ENCODE measurements around the gene PADI3. TPM values are rescaled to one million over a fixed set of nuclear protein-coding genes. Genes with fewer than 3 reads are reported as not detected.
"Not testable (repeated sequence)": the region's sequence is repeated elsewhere in the genome, so short reads cannot be mapped to it uniquely, and the experiment has no call there.

PADI3 gene
- polyA plus RNA-seq, 3 donors, result 0.06 to 0.25 TPM; not detected in 1

DNA sequence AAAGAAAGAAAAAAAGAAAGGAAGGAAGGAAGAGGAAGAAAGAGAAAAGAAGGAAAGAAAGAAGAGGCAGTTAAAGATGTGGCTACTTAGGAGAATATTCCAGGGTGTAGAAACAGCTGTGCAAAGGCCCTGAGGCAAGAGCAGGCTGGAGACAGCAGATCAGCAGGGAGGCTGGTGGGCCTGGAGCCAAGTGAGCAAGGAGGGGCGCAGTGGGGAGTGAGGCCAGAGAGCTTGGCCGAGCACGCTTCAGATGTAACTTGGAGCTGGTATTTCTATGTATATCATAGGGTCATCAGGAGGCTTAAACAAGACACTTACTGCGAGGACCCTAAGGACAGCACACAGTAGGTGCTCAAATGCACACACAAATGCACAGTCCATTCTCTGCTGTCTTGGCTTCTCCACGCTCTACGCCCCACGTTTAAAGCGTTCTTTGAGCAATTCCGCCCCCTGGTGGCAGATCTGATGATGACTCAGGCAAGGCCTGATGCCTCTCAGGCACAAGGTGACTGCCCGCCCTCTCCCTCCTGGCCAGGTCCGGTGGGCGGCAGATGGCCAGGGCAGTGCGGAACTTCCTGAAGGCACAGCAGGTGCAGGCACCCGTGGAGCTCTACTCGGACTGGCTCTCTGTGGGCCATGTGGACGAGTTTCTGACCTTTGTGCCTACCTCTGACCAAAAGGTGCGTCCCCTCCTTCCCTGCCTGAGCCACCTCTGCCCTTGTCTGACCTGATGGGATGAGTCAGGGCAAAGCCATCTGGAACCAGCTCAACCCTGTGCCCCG is 11.9 kb upstream of the PADI3 start:
- peak in 2 of 3 donors; percentile 67 to 72 for DNase-seq (ENCODE audit: low read depth in 3 of 3, low spot score in 2 of 3)

DNA sequence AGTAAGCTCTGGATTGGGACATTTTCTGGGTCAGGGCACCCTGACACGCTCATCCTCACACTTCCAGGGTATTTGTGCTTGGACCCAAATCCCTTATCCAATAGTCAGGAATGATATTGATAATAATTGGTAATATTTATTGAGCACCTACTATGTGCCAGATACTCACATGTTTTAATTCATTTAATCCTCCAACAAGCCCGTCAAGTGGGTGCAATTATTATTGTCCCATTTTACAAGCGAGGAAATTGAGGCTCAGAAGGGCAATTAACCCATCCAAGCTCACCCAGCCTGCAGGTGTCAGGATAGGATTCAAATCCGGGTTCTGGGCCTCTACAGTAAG is 11.4 kb upstream of the PADI3 start:
- DNase-seq (ENCODE audit: low read depth in 3 of 3, low spot score in 2 of 3), result no peak

DNA sequence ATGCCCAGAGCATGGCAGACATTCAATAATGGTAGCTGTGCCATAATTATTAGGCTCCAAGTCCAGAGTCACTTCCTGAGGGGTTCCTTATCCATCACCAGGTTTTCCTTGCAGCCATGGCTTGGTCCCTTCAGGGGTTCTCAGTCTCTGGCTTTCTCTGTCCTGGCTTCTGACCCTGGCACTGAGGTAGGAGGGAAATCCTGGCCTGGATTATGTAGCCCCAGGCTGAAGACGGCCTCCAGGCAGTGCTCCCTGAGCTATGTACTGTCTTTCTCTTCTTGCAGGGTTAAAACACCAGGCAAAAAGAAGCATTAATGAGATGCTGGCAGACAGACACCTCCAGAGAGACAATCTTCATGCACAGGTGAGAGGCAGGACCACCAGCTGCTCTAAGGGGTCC is 9.5 kb upstream of the PADI3 start:
- peak; percentile 56 to 81 (median 61) for DNase-seq (ENCODE audit: low read depth in 3 of 3, low spot score in 2 of 3)

DNA sequence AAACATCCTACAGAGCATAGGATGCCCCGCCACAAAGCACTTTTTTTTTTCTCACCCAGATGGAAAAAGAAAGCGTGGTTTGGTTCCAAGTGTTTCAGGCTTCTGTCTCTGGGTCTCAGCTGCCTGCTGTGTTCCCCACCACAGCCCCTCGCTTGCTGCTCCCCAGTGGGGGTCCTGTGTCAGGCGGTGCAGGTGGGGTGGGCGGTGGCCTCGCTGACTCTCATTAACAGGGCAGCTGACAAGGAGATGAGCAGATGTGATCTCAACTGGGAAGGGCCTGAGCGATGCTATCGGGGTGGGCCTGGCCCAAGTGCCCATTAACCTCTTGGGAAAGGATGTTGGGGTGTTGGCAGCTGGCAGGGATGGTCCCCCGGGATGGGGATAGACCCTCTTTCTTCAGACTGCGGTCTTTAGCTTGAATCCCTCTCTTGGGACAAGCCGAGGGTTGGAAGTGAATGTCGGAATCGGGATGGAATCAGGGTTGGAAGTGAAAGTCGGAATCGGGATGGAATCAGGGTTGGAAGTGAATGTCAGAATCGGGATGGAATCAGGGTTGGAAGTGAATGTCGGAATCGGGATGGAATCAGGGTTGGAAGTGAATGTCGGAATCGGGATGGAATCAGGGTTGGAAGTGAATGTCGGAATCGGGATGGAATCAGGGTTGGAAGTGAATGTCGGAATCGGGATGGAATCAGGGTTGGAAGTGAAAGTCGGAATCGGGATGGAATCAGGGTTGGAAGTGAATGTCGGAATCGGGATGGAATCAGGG is 7.7 kb upstream of the PADI3 start:
- not testable (repeated sequence) for DNase-seq (ENCODE audit: low read depth in 3 of 3, low spot score in 2 of 3)

DNA sequence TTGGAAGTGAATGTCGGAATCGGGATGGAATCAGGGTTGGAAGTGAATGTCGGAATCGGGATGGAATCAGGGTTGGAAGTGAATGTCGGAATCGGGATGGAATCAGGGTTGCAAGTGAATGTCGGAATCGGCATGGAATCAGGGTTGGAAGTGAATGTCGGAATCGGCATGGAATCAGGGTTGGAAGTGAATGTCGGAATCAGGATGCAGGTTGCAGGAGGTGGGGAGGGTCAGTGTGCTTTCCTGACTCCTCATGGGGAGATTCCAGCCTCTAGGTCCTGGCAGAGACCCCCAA is 7.2 kb upstream of the PADI3 start:
- DNase-seq (ENCODE audit: low read depth in 3 of 3, low spot score in 2 of 3), result not testable (repeated sequence)

DNA sequence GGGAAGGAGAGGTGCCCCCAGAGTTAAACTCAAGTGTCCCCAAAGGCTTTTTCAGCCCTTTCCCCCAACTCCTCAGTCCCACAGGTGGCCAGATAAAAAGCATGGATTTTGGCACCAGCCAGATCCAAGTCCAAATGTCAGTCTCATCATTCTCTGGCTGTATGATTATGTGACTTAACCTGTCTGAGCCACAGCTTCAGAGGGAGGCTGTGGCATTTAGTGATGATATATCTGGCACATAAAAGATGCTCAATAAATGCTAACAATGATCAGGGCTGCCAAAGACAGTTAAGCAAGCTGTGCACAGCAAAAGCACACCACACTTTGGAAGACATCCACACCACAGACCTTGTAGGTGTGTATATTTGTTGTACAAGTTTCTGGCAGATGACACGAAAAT is 5.6 kb upstream of the PADI3 start:
- no peak for DNase-seq (ENCODE audit: low read depth in 3 of 3, low spot score in 2 of 3)

DNA sequence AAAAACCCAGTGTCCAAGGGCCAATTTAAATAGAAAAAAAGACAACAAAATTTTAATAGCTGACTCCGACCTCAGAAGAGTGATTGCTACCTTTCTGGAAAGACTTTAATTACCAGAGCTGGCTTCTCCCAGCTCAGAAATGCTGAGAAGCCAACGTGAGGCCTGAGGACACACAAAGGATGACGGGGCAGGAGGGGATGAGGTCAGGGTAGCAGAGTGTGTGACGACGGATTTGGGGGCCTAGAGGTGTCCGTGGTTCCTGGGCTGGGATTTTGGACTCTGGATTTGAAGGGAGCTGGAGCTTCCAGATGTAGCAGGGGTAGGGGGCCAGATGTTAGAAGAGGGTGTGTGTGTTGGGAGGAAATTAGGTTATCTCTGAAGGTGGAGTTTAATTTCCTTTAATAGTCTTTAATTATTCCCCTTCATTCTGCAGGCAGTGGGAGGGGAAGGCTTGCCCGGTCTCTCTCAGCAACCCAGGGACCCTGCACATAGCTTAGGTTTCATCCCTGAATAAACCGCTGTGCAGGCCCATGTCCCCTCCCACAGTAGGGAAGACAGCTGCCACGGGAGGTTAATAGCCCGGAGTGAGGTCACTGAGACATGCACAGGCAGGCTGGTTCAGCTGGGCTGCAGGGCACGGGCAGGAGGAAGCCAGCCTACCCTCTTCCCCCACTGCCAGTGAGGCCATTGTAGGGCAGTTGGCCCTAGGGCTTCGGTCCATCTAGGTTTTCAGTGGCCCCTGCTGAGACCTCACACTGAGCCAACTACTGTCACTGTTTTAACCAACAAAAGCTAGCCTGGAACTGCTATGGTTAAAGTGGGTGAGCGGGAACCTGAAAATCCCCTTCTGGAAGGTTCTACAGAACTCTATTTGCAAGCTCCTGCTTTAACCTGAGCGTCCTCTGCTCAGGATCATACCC is 3.8 kb upstream of the PADI3 start:
- peak in 1 of 3 donors; percentile 56 for DNase-seq (ENCODE audit: low read depth in 3 of 3, low spot score in 2 of 3)

DNA sequence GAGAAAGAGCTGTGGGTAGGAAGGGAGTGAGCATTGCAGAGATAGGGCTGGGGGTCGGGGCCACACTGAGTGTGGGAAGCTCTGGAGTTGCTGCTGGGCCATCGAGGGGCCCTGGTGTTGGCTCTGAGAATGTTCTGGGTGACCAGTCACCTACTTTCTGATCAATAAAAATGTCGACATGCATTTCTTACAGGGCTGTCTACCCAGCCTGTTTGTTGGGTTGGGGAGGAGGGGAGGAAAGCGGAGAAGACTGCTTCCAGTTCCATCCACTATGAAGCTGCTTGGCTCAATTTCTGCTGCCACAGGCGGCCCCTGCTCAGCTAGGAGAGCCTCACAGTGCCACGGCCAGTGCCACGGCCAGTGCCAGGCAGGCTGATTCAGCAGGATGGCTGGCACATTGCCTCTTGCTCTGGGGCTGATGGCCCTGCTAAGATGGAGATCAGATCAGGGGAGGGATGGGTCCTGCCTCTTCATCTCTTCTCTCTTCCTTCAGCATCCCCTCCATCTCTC is 3.0 kb upstream of the PADI3 start:
- no peak for DNase-seq (ENCODE audit: low read depth in 3 of 3, low spot score in 2 of 3)

DNA sequence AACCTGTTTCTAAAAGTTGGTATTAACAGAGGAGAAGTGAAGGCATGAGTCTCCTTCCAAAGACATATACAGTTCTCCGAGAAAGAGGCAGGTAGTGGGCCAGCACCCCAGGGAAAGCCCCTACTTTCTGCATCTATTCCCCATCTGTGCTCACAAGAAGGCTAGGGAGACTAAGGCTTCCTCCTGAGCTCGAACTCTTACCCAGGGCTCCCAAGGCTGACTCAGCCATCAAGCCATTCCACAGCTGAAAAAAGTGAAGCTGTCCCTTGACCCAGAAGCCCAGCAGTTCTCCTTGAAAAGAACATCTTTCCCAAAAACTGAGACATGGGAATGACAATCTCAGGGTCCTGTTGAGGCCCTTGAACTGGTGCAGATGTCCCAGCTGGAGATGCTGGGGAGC is 1.9 kb upstream of the PADI3 start:
- DNase-seq (ENCODE audit: low read depth in 3 of 3, low spot score in 2 of 3), result no peak

DNA sequence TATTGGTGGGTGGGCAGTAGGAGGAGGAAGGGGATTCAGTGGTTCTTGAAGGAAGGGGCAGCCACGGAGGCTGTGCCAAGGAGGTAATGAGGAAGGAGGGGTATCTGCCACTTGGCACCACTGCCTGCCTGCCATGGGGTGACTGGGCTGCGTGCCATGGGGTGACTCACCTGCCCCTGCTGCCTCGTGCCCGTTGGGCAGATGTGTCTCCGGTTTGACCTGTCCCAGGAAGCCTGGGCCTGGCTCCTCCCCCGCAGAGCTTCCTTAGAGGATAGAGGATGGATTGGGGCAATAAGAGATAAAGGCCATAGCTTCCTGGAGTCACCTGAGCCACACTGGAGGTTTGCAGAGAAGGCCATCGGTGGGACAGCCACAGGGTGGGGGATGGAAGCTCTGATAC is 1.7 kb downstream of the PADI3 start:
- DNase-seq (ENCODE audit: low read depth in 3 of 3, low spot score in 2 of 3), result no peak

DNA sequence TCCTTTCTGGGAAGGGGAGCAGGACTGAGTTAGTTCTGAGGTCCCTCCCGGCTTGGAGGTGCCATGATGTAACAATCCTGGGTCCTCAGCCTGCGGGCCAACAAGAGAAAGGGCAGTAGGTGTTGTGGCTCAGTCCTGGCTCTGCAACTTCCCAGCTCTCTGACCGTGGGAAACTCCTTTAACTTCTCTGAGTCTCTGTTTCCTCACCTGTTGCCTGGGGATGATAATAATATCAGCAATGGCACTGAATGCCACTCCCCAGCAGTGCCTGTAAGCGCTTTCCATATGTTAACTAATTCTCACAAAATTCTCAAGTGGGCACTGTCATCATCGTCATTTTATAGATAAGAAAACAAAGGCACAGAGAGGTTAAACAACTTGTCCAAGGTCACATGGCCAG is 2.3 kb downstream of the PADI3 start:
- no peak for DNase-seq (ENCODE audit: low read depth in 3 of 3, low spot score in 2 of 3)

DNA sequence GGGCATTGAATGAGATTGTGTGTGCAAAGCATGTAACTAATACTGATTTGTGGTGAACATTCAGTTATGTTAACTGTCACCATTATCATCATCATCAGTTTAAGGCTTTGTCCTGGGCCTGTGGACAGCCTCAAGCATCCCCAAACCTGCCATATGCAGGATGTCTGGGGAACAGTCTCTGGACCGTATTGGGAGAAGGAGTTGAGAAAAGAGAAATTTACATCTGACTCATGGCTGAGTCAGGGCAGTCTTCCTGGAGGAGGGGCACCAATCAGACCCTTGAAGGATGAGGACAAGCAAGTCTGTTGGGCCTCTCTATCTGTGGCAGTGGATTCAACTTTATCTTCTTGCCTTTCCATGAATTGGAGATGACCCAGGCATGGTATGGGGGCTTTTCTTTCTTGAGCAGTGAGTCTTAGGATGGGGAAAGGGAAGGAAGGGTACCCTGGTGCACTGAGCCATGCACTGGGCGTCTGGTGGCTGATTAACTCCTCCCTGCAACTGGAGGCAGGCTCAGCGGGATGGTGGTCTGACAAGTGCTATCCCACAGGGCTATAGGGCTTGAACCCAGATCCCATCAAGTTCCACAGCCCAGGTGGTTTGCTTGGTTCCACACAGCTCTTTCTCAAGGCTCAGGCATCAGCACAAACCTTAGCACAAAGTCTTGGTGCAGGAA is 2.9 kb downstream of the PADI3 start:
- no peak for DNase-seq (ENCODE audit: low read depth in 3 of 3, low spot score in 2 of 3)

DNA sequence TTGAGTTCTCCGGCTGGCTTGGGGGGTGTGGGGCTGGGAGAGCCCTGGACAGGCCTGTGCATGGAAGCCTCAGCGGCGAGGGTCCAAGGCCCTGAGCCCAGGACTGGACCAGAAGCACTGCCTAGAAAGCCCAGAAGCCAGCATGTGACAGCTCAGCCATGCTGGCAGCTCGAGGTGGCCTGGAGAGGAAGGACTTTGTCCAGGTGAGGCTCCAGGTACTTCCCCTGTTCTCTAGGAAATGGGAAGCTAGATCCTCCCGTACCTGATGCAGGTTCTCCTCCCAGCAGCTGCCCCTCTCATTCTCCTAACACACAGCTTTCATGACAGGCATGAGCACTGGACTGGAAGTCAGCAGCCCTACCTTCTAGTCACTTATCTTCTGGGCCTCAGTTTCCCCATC is 6.4 kb downstream of the PADI3 start:
- no peak for DNase-seq (ENCODE audit: low read depth in 3 of 3, low spot score in 2 of 3)

DNA sequence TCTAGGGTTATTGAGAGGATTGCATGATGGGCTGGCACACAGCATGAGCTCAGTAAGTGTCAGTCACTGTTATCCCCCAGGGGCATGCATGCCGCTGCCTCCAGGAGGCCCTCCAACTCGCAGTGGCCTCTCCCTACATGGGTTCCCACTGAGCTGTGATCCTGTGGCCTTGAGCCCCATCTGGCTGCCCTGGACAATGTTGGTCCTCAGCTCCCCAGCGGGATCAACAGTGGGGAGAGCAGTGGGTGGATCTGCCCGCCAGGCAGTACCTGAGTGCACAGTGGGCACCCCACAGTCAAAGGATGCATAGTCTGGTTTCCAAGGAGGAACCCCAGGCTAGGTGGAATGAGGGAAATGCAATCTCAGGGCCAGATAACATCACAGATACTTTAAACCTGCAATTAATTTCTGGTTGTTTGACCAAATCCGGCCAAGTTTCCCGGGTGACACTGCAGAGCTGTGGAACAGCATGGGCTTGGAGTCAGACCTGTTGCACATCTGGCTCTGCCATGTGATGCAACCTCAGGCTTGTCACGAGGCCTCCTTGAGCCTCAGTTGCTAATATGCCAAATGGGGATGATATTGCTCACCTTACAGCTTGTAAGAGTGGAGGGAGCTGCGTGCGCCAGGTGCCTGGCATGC is 9.3 kb downstream of the PADI3 start:
- no peak for DNase-seq (ENCODE audit: low read depth in 3 of 3, low spot score in 2 of 3)

DNA sequence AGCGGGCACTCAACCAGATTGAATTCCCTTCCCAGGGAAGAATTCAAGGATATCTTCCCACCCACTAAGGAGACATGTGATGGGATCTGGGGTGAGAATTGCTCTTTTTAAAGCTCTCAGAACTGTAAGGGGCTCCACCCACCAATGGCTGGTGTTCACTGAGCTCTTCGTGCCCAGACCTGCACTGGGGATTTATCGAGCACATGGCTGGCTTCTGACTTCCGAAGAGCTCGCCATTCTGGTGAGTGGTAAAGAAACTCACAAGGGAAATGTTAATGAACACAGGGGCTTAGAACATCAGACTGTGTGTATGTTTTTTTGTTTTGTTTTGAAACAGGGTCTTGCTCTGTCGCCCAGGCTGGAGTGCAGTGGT is 9.8 kb downstream of the PADI3 start:
- no peak for DNase-seq (ENCODE audit: low read depth in 3 of 3, low spot score in 2 of 3)

DNA sequence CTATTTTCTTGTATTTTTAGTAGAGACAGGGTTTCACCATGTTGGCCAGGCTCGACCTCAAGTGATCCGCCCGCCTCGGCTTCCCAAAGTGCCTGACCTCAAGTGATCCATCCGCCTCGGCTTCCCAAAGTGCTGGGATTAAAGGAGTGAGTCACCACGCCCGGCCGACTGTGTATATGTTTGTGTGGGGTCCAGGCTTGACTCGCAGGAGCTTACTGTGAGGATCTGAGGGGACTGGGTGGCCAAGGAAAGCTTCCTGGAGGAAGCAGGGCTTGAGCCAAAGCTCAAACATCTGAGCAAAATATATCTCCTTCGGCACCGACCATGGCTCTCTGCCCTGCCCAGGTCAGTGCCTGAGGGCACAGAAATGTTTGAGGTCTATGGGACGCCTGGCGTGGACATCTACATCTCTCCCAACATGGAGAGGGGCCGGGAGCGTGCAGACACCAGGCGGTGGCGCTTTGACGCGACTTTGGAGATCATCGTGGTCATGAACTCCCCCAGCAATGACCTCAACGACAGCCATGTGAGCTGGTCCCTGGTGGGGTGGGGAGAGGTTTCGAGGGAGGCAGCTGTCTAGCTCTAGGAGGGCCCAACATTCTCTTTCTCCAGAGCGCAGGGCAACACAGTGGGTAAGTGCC is 10.5 kb downstream of the PADI3 start:
- no peak for DNase-seq (ENCODE audit: low read depth in 3 of 3, low spot score in 2 of 3)

DNA sequence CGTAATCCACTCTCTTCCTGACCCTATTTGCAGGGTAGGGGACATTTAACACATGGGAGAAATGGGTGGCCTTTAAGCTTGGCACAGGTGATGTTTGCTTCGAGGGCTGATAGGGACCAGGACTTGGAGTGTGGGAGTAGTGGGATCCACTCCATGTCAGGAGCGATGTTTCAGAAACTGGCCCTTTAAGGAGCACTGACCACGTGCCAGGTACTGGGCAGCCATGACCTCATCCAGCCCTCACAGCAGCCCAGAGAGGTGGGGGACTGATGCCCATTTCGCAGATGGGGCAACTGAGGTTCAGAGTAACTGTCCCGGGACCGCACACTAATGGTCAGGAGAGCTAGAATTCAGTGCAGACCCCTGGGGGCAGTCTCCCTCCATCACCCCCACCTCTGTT is 11.4 kb downstream of the PADI3 start:
- DNase-seq (ENCODE audit: low read depth in 3 of 3, low spot score in 2 of 3), result no peak

DNA sequence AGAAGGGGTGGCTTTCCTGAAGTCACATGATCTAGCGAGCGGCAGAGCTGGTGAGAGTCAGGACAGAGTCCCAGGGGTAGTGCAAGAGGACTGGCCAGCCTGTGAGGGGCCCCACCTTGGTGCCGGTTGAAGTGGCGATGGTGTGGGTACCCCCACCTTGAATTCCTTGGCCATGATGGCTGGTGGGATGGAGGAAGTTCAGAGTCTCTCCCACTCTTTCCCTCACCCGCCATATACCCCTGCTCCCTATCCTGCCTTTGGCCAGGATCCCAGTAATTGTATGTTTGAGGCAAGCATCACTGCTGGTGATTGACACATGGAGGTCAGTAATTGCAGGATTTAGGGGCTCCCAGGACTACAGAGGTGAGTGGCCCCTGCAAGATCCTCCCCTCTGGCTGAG is 11.8 kb downstream of the PADI3 start:
- DNase-seq (ENCODE audit: low read depth in 3 of 3, low spot score in 2 of 3), result no peak

DNA sequence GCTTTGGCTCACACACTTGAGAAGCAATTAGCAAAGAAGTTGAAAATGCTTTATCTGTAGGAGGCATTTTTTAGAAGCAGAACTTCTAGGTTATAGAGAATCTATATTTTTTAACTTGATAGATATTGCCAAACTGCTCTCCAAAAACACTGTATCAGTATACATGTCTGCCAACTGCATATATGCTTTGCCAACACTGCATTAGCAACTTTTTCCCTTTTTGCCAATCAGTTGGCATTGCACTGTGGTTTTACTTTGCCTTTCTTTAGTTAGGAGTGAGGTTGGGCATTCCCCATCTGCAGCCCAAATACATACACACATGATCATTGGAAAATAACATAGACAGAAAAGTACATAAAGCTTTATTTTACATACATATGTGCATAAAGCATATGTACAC is 15.0 kb downstream of the PADI3 start:
- DNase-seq (ENCODE audit: low read depth in 3 of 3, low spot score in 2 of 3), result no peak

DNA sequence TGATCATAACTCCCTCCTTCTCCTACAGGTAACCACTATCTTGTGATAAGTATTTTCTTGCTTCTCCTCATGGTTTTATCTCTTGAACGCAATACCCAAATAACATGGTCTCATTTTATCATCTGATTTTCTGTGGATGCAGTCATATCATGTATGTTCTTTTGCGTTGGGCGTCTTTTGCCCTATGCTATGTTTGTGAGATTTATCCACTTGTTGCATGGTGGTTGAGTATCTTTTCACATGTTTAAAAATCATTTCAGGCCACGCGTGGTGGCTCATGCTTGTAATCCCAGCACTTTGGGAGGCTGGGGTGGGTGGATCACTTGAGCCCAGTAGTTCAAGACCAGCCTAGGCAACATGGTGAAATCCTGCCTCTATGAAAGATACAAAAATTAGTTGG is 15.6 kb downstream of the PADI3 start:
- DNase-seq (ENCODE audit: low read depth in 3 of 3, low spot score in 2 of 3), result no peak

Measured in right renal cortex interstitium (tissue), 3 donors.